Panc1 (cell line): ENCODE measurements around the gene SMPD1. TPM values are rescaled to one million over a fixed set of nuclear protein-coding genes. Genes with fewer than 3 reads are reported as not detected.

Experiments
- ATAC-seq: fragments of 200-7000 bp; cut with Tn5 transposase; 2 replicates; pipeline ENCODE4 v1.9.1; 2020; ENCODE audit warnings: mild to moderate bottlenecking, moderate library complexity
- BruUV-seq: library from RNA; stranded (reverse); fragments of 400-500 nt; replicated peaks from 2 replicates; lab custom pipeline; 2021; lab: Mats Ljungman, UMichigan
- CTCF ChIA-PET: fragments of 300-600 bp; sonication (Branson Sonifier 250); formaldehyde crosslinking; loops from one replicate; lab custom pipeline; 2022; ENCODE audit warnings: antibody characterized with exemption; lab: Charles Lee
- POLR2A ChIA-PET: fragments of 300-600 bp; sonication (Branson Sonifier 250); formaldehyde crosslinking; loops from one replicate; lab custom pipeline; 2022; ENCODE audit warnings: antibody characterized with exemption; lab: Charles Lee
- DNase-seq: peaks from one replicate; pipeline ENCODE4 v3.0.0-alpha.2; 2010; ENCODE audit warnings: low read depth, low spot score
- H3K27ac ChIP-seq: 2 replicates; pipeline ENCODE4 v1.5.1; 2011; ENCODE audit warnings: mild to moderate bottlenecking, low read length, inconsistent platforms
- H3K27me3 ChIP-seq: fragments of 200-500 bp; sonication (Bioruptor generic); 2 replicates; pipeline ENCODE4 v1.6.0; 2014; ENCODE audit warnings: low read length, inconsistent platforms; ENCODE audit not compliant: control insufficient read depth, insufficient read depth
- H3K36me3 ChIP-seq: fragments of 200-500 bp; sonication (Bioruptor generic); 2 replicates; pipeline ENCODE4 v1.5.1; 2014; ENCODE audit warnings: inconsistent platforms, mild to moderate bottlenecking, low read length, moderate library complexity; ENCODE audit not compliant: control insufficient read depth, insufficient read depth
- H3K4me1 ChIP-seq: 2 replicates; pipeline ENCODE4 v1.5.1; 2011; ENCODE audit warnings: inconsistent platforms, mild to moderate bottlenecking, low read length, moderate library complexity; ENCODE audit not compliant: control insufficient read depth, insufficient read depth
- H3K4me3 ChIP-seq, 2 experiments: 2 replicates each; pipeline ENCODE4 v1.5.1; 2011 to 2012; ENCODE audit warnings: low read depth in 2 of 2, low read length in 2 of 2, mild to moderate bottlenecking in 2 of 2, inconsistent platforms in 1 of 2, moderate library complexity in 1 of 2
- H3K9me3 ChIP-seq: fragments of 200-500 bp; sonication (Bioruptor generic); 2 replicates; pipeline ENCODE4 v1.5.1; 2014; ENCODE audit warnings: low read depth, mild to moderate bottlenecking, inconsistent platforms, low read length, moderate library complexity; ENCODE audit not compliant: control insufficient read depth, insufficient read depth
- CTCF ChIP-seq: fragments of 450-650 bp; IDR thresholded peaks from 2 replicates; pipeline ENCODE4 v1.5.1; 2017; ENCODE audit warnings: mild to moderate bottlenecking
- POLR2AphosphoS5 ChIP-seq: IDR thresholded peaks from 2 replicates; pipeline ENCODE4 v1.6.1; 2012; ENCODE audit warnings: mild to moderate bottlenecking, low read depth, low read length, moderate library complexity
- SIN3A ChIP-seq: IDR thresholded peaks from 2 replicates; pipeline ENCODE4 v1.6.1; 2012; ENCODE audit warnings: low read depth, mild to moderate bottlenecking, low read length, moderate library complexity, borderline replicate concordance; ENCODE audit not compliant: insufficient read depth
- TCF7L2 ChIP-seq: IDR thresholded peaks from 2 replicates; pipeline ENCODE4 v1.6.1; 2011; ENCODE audit warnings: mild to moderate bottlenecking, low read depth, low read length, inconsistent platforms
- in situ Hi-C: cut with HindIII; loops from 2 replicates; pipeline ENCODE4 v1.10.0; 2016; ENCODE audit warnings: low sequenced_read_pairs, low pct_unique_long_range_greater_than_20kb
- intact Hi-C: fragments of 100-400 bp; cut with micrococcal nuclease; formaldehyde crosslinking; loops from one replicate; pipeline ENCODE4 v1.10.0; 2022; ENCODE audit not compliant: unreplicated experiment
- total RNA-seq: library from RNA; stranded (reverse); gene quantifications from one replicate; pipeline ENCODE4 v1.2.1, GENCODE V29; 2021; ENCODE audit not compliant: unreplicated experiment
- TF ChIP-seq, protein P1 (sequence below), 2 experiments: IDR thresholded peaks; 2 replicates each; pipeline ENCODE4 v1.6.1; 2011 to 2012; ENCODE audit warnings: low read depth in 2 of 2, control low read depth in 1 of 2, low read length in 1 of 2, mild to moderate bottlenecking in 1 of 2, moderate library complexity in 1 of 2; ENCODE audit not compliant: insufficient read depth in 1 of 2

SMPD1 gene
- total RNA-seq, 1 experiment from 2014 or later = 20.0 TPM

- in situ Hi-C loops = no loop called here
- H3K4me1 ChIP-seq = no peaks in the 10 kb centered on the region
- no peak overlapping the region for H3K27ac ChIP-seq
- intact Hi-C loops = no loop called here
- ATAC-seq (no peak), DNase-seq (no peak)
- POLR2A ChIA-PET = no interaction called here
- TF ChIP-seq CTCF = no peak
- TF ChIP-seq, protein P1, sequence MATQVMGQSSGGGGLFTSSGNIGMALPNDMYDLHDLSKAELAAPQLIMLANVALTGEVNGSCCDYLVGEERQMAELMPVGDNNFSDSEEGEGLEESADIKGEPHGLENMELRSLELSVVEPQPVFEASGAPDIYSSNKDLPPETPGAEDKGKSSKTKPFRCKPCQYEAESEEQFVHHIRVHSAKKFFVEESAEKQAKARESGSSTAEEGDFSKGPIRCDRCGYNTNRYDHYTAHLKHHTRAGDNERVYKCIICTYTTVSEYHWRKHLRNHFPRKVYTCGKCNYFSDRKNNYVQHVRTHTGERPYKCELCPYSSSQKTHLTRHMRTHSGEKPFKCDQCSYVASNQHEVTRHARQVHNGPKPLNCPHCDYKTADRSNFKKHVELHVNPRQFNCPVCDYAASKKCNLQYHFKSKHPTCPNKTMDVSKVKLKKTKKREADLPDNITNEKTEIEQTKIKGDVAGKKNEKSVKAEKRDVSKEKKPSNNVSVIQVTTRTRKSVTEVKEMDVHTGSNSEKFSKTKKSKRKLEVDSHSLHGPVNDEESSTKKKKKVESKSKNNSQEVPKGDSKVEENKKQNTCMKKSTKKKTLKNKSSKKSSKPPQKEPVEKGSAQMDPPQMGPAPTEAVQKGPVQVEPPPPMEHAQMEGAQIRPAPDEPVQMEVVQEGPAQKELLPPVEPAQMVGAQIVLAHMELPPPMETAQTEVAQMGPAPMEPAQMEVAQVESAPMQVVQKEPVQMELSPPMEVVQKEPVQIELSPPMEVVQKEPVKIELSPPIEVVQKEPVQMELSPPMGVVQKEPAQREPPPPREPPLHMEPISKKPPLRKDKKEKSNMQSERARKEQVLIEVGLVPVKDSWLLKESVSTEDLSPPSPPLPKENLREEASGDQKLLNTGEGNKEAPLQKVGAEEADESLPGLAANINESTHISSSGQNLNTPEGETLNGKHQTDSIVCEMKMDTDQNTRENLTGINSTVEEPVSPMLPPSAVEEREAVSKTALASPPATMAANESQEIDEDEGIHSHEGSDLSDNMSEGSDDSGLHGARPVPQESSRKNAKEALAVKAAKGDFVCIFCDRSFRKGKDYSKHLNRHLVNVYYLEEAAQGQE (IDR thresholded peaks at IDR 0.05; ENCODE audit: insufficient read depth in 1 of 2, low read depth in 2 of 2, low read length in 1 of 2) = no peak
- no peak for TF ChIP-seq TCF7L2
- no peak for TF ChIP-seq SIN3A
- no peak for TF ChIP-seq POLR2AphosphoS5
- no peaks in the 10 kb centered on the region for H3K27me3 ChIP-seq
- no TSS peak for BruUV-seq
- H3K9me3 ChIP-seq = no peaks in the 10 kb centered on the region
- no peak overlapping the region for H3K4me3 ChIP-seq
- H3K36me3 ChIP-seq = no peaks in the 10 kb centered on the region
- CTCF ChIA-PET = interaction anchor here (0.8 kb wide), 1 partner anchor 68 kb away, joined by 3 read pairs; no protein-coding TSS in a partner anchor
These were observed 47.1 kb downstream of the SMPD1 start for GRCh38 chr11:6437423-6437822.

DNA sequence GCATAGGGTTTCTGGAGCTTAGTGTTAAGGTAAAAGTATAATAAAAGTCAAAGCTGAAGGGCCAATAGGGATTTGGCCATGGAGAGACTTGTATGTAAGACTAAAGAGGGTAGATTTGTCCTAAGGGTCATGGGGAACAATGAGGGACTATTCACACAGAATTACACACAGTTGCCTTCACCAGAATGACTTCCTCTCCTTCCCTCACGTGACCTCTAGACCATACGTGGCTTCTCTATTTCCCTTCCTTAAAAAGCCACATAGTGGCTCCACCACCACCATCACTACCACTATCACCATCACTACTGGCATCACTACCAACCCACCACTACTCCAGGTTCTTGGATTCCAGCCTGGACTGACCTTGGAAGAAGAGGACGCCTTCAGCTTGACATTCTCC, 47.7 kb downstream of the SMPD1 start:
- BruUV-seq = no TSS peak
- TF ChIP-seq CTCF = no peak
- TF ChIP-seq, protein P1 (IDR thresholded peaks at IDR 0.05; ENCODE audit: insufficient read depth in 1 of 2, low read depth in 2 of 2, low read length in 1 of 2) = no peak
- no peak for TF ChIP-seq SIN3A
- no peak overlapping the region for H3K27ac ChIP-seq
- no peaks in the 10 kb centered on the region for H3K27me3 ChIP-seq
- intact Hi-C loops = no loop called here
- no peaks in the 10 kb centered on the region for H3K36me3 ChIP-seq
- ChIA-PET CTCF (interaction anchor here (0.8 kb wide), 2 partner anchors 59 to 67 kb away, joined by 3 to 8 read pairs; no protein-coding TSS in a partner anchor), POLR2A (no interaction called here)
- DNase-seq = no peak
- H3K4me3 ChIP-seq = no peak overlapping the region
- in situ Hi-C loops = no loop called here
- no peaks in the 10 kb centered on the region for H3K9me3 ChIP-seq
- no peaks in the 10 kb centered on the region for H3K4me1 ChIP-seq
- no peak for ATAC-seq
